Subcutaneous adipose tissue (tissue), 4 donors: ENCODE results near the gene SLIT3. TPM values are rescaled to one million over a fixed set of nuclear protein-coding genes. Genes with fewer than 3 reads are reported as not detected.

ENCODE experiments used
- CTCF ChIP-seq: fragments of 450-650 bp; IDR thresholded peaks from one replicate; pipeline ENCODE4 v1.5.1; 2016; ENCODE audit warnings: low read depth, mild to moderate bottlenecking, control low read depth, antibody characterized with exemption, moderate library complexity
- total RNA-seq, 4 donors: library from RNA; depleted of rRNA; stranded (reverse); fragments of >200 nt; gene quantifications; one replicate each; pipeline ENCODE4 v1.1.0, GENCODE V29; 2016

SLIT3 gene
- total RNA-seq, 4 donors from 2014 or later, result 48.1 to 163 (median 83.2) TPM

- TF ChIP-seq CTCF, result no peak
Measured at GRCh38 chr5:168943091-168943884, 357.7 kb downstream of the SLIT3 start.

DNA sequence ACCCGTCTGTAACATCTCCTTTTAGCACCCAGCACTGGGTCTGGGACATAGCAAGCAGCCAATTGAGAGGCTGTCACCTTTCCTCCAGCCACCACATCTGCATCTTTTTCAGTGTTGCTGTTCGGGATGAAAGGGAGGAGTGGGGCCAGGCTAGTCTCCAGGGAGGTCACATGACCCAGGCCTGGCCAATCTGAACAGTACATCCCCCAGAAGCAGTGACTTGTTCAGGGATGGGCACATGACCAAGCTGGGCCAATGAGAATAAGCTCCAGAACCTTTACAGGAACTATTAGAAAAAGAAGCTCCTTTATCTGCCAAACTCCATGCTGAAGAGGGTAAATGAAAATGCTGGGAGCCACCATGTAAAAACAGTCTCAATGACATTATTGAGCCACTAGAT lies 359.0 kb downstream of the SLIT3 start:
- no peak for TF ChIP-seq CTCF

- no peak for TF ChIP-seq CTCF
Measured at GRCh38 chr5:168940712-168941111, 360.2 kb downstream of the SLIT3 start.

DNA sequence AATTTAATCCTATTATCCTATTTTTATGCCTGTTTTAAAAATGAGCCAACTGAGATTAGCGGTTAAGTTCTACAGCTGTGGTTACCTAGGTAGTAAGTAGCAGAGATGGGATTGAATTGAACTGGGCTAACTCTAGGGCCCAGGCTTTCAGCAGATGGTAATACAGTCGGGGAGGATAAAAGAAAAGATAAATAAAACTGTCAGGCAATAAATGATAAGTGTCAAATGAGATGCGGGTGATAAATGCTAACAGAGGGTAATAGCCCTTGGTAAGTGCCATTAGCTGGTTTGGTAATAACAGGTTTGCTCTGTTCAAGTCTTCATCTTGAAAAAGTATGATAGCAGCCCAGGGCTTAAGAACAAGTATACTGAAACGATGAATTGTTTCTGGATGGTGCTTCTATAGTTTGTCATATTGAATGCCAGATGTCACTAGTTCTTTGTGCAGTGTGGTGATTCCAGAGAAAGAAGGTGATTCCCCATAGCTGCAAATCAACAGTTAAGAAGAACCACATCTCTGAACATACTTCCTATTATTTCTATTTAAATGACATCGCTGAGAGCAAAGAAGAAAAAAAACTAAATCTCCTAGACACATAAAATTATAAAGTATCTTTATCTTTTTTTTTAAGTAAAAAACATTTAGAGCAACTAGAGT lies 360.9 kb downstream of the SLIT3 start:
- no peak for TF ChIP-seq CTCF

DNA sequence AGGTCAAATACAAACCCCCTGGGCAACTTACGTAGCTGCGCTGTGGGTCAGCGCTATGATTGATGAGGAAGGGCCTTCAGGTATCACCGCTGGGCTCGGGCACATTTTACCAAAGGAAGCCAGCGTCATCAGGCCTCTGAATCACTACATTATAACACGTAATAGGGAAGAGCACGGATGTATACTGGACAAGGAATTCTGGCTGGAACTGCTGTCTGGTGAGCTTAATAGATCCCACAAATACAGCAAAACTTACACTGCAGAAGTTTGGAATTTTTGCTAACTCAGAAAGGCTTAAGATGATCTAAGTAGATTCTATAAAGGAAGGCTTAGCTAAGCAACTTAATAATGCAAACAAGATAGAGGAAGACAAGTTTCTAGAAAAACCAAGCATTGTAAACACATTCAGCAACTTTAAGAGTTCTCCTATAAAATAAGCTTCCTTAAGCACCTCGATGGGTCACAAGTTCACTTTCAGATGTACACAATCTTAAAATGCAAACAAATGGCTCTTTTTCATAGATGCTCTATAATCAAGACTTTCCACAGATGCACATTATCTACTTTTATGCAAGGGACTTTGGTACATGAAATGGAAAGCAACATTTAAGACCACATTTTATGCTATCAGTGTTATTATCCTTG lies 361.7 kb downstream of the SLIT3 start:
- no peak for TF ChIP-seq CTCF

DNA sequence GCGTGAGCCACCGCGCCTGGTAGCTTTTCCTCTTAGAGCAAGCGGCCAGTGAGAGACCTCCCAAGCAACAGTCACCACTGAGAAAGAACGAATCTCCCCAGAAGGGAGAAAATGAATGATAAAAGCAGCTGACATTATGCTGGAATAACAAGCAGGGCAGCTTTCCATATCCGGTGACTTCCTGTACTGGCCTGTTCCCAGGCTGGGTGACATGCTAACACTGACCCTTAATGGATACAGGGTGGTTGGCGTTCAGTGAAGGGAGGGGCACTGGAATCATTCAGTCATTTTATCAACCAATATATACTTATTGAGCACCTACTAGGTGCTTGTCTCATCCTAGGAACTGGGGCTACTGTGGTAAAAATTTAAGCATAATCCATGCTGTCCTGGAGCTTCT lies 364.4 kb downstream of the SLIT3 start:
- TF ChIP-seq CTCF, result no peak

- no peak for TF ChIP-seq CTCF
Measured at GRCh38 chr5:168935183-168935582, 365.8 kb downstream of the SLIT3 start.
